Testis (tissue), 2 donors: ENCODE measurements around the gene PLAC8.

ENCODE experiments used
- CTCF ChIP-seq, 3 experiments: fragments of 450-650 bp in 2 of 3; fragments of 200-600 bp in 1 of 3; sonication (generic) in 1 of 3; IDR thresholded peaks; one replicate each; pipeline ENCODE4 v1.5.1; 2016 to 2019; ENCODE audit warnings: antibody characterized with exemption in 3 of 3, mild to moderate bottlenecking in 2 of 3, moderate library complexity in 1 of 3
- POLR2A ChIP-seq: fragments of 450-650 bp; IDR thresholded peaks from one replicate; pipeline ENCODE4 v1.6.1; 2017; ENCODE audit warnings: antibody characterized with exemption, mild to moderate bottlenecking, moderate library complexity

DNA sequence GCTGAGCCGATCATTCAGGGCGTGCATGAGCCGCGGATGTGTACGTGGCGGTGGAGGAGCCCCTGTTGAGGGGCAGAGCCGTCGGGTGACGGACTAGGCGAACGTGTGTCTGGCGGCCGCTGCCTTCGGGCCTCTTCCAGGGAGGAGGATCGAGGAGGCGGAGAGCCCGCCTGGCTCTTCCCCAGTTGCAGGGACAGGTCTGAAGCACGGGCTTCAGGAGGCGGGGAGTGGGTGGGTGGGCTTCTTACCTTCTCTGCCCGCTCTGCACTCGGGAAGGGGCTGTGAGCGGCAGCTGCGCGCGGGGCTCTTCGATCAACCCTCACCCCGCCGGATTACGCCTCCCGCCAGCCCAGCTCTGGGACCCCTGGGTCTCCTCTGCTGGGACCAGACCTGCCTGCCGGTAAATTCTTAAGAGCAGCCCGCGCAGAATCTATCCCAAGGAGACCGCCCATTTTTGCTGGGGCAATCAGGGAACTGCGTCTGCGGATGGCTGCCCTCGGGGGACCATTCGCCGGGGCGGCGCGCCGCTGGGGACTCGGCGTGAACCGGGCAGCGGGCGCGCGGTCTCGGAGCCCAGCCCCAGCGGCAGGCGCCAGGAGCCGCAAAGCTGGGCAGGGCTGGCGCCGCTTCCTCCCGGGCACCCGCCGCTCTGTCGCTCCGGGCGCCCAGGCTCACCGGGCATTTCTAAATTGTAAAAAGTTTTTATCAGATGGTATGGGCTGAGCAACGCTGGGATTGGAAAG is 4.9 kb downstream of the PLAC8 start:
- no peak for TF ChIP-seq CTCF (IDR thresholded peaks at IDR 0.05)
- TF ChIP-seq POLR2A: no peak
